HG02884 (cell line): ENCODE measurements around the gene PLEKHA4.
"Not testable (repeated sequence)": the region's sequence is repeated elsewhere in the genome, so short reads cannot be mapped to it uniquely, and the experiment has no call there.

ENCODE experiments used
- ATAC-seq: cut with Tn5 transposase; IDR thresholded peaks from one replicate; pipeline ENCODE4 v1.9.1; 2021; ENCODE audit warnings: mild to moderate bottlenecking, moderate library complexity; ENCODE audit not compliant: unreplicated experiment

PLEKHA4 gene

GRCh38 chr19:48799358-48800300, 68.8 kb downstream of the PLEKHA4 start:
- no peak for ATAC-seq

DNA sequence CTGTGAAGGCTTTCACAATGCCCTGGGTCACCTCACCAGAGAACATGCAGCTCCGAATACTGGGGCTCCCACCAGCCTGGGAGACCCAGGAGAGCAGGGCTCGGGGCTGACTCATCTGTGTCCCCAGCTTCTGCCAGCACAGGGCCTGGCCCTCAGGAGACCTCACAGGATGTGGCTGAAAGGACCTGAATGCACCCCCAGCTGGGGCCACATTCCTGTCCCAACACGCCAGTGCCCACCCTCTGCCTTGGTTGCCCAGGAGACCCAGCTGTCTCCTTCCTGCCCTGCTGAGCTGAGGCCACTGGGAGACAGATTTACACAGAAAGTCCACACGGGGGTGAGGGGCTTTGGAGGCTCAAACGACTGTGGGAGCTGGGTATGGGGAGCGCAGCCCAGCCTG, 69.5 kb downstream of the PLEKHA4 start:
- no peak for ATAC-seq

- no peak for ATAC-seq
Measured at GRCh38 chr19:48797103-48797502, 71.3 kb downstream of the PLEKHA4 start.

DNA sequence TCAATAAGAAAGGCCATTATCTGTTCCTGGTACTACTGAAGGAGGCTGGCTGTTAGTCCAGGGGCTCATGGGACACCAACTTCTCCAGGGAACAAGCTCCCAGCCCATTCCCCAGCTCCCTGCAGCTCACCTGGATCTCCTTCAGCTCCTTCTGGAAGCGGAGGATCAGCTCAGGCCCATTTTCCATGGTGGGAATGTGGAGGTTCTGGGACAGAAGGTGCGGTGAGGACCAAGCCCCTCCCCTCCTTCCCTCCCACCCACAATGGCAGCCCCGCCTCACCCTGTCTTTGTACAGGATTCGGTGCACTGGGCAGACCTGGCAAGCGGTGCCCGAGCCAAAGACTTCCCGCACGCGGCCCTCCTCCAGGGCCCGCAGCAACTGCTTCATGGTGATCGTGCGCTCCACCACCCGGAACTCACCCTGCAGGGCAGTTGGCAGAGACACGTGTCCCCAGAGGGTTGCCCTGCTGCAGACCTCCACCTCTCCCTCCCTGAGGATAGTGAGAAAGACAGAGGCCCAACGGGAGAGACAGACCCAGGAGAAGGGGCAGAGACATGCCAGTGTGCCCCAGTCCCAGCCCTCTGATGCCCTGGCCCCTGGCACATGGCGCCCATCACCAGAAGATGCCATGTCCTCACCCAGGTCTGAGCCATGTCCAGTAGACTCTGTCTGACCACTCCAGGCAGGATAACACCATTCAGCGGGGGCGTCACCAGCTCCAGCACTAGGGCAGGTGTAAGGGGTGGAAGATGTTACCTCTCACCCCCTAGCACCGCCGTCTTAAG, 71.9 kb downstream of the PLEKHA4 start:
- ATAC-seq, result no peak

GRCh38 chr19:48795685-48796070, 72.7 kb downstream of the PLEKHA4 start:
- ATAC-seq, result no peak

GRCh38 chr19:48795055-48795684, 73.2 kb downstream of the PLEKHA4 start:
- ATAC-seq, result peak; percentile 91

DNA sequence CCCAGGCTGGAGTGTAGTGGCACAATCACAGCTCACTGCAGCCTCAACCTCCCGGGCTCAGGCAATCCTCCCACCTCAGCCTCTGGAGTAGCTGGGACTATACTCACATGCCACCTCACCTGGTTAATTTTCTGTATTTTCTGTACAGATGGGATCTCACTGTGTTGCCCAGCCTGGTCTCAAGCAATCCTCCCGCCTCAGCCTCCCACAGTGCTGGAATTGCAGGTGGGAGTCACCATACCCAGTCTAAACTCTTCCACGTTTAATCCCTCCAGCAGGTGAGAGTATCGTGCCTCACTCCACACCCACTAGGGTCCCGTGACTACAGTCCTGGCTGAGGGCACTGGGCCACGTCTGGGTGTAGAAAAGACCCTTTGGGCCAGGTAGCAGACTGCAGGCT, 74.1 kb downstream of the PLEKHA4 start:
- ATAC-seq, result no peak

DNA sequence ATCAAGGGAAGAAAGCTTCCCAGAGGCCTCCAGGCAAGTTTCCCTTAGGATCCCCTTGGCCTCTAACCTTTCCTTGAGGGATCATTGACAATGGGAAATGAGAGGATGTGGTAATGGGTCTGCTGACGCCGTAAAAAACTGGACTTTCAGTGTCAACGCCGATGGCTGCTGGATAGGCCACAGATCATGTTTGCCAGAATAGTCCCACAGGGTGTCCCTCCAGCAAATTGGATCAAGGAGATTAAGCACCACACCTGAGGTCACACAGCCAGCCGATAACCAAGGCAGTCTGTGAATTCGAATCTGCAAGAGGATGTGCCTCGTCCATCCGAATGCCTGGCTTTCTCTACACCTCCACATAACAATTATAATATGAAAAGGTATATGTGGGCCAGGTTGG, 75.1 kb downstream of the PLEKHA4 start:
- no peak for ATAC-seq

GRCh38 chr19:48787331-48787730, 81.1 kb downstream of the PLEKHA4 start:
- not testable (repeated sequence) for ATAC-seq
